MM.1S (cell line): ENCODE measurements around the gene PHOX2A.

Source experiments
- EZH2 ChIP-seq: fragments of 300-600 bp; sonication (generic); optimal IDR thresholded peaks from 2 replicates; pipeline ENCODE3; 2017; ENCODE audit warnings: low read depth, mild to moderate bottlenecking, antibody characterized with exemption, low read length, mixed read lengths
- EZH2phosphoT487 ChIP-seq: fragments of 300-600 bp; sonication (generic); IDR thresholded peaks from 2 replicates; pipeline ENCODE4 v1.6.1; 2018; ENCODE audit warnings: antibody characterized with exemption, low read length
- TF ChIP-seq, protein P1 (sequence below): fragments of 300-600 bp; sonication (generic); IDR thresholded peaks from 2 replicates; pipeline ENCODE4 v1.5.1; 2016; ENCODE audit warnings: antibody characterized with exemption, low read length, mixed read lengths

DNA sequence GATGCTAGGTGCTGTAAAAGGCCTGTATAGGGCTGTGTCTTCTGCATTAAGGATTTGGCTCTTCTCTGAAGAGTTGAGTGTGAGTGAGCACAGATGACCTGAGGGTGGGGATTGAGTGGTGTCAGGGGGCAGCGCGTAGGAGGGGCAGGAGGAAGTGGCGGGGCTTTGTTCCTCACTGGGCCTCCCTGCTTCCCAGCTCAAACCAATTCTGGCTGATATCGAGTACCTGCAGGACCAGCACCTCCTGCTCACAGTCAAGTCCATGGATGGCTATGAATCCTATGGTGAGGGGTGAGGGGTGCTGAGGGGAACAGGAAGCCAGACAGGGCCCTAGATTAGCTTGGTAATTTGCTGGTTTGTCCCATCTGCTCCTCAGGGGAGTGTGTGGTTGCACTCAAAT is 9.1 kb downstream of the PHOX2A start:
- TF ChIP-seq, protein P1, sequence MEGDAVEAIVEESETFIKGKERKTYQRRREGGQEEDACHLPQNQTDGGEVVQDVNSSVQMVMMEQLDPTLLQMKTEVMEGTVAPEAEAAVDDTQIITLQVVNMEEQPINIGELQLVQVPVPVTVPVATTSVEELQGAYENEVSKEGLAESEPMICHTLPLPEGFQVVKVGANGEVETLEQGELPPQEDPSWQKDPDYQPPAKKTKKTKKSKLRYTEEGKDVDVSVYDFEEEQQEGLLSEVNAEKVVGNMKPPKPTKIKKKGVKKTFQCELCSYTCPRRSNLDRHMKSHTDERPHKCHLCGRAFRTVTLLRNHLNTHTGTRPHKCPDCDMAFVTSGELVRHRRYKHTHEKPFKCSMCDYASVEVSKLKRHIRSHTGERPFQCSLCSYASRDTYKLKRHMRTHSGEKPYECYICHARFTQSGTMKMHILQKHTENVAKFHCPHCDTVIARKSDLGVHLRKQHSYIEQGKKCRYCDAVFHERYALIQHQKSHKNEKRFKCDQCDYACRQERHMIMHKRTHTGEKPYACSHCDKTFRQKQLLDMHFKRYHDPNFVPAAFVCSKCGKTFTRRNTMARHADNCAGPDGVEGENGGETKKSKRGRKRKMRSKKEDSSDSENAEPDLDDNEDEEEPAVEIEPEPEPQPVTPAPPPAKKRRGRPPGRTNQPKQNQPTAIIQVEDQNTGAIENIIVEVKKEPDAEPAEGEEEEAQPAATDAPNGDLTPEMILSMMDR: no peak
- TF ChIP-seq EZH2 (no peak), EZH2phosphoT487 (no peak)
